Activated T-cell treated with anti-CD3 and anti-CD28 coated beads, Interleukin-2, amount 50 U/mL, for 48 hours (primary cell): ENCODE measurements around the gene DLX4.

Experiments used
- DNase-seq, 2 experiments: peaks; one replicate each; pipeline ENCODE4 v3.0.0-alpha.2; 2020

The DLX4 gene

GRCh38 chr17:49969795-49970389 lies 902 bp downstream of the DLX4 start:
- DNase-seq: no peak

- DNase-seq: no peak
Measured at GRCh38 chr17:49970498-49970897, 1.5 kb downstream of the DLX4 start.

DNA sequence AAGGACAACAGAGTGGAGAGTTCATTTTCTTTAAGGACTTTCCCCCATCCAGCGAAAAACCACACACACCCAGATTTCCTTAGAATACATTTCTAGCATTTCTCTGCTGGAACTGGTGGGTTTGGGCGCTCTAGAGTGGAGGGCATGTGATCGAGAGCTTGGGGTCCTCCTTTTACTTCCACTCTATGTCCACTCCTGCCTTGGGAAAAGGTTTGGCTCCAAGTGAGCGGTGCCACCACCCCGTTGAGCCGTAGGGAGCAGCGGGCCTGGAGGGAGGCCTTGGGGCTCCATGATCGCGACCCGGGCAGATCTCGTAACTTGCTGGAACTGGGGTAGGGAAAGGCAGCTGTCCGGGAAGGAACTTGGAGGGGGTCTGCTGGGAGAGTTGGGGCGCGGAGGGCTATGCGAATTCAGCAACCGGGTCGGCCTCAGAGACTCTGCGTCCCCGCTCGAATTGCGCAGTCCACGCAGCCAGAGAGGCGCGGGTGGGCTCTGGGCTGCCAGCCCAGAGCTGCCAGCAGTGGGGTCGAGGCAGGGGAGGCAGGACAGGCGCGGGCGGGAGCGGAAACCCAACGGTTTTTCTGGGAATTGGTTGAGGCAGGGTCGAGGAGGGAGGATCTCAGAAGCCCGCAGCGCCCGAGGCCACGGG lies 2.3 kb downstream of the DLX4 start:
- DNase-seq: no peak

DNA sequence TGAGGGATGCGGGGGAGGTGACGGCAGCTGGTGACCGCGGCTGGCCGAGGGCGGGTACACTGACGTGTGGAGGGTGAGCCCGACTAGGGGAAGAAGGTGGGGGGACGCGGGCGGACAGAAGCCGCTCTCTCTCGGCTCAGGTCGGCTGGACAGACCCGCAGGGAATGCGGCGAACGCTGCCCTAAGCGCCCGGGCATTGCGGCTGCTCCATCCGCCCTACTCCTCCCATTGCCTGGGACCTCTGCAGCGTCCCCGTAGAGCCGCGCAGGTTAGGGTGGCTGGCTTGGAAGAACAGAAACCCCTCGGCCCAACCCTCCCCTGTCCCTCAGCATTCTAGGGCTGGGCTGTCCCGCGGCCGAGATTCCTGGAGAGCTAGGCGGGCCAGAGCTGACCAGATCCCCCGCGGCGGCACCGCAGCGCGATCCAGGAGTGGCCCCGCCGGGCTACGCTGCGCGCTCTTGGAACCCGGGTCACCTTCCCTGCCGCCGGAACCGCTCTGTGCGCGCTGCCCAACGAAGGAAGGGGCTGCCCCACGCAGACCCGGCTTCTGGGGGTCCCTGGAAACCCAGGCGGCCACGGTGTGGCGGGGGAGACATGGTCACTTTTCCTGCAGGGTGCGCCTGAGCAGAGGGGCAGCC lies 3.0 kb downstream of the DLX4 start:
- no peak for DNase-seq

DNA sequence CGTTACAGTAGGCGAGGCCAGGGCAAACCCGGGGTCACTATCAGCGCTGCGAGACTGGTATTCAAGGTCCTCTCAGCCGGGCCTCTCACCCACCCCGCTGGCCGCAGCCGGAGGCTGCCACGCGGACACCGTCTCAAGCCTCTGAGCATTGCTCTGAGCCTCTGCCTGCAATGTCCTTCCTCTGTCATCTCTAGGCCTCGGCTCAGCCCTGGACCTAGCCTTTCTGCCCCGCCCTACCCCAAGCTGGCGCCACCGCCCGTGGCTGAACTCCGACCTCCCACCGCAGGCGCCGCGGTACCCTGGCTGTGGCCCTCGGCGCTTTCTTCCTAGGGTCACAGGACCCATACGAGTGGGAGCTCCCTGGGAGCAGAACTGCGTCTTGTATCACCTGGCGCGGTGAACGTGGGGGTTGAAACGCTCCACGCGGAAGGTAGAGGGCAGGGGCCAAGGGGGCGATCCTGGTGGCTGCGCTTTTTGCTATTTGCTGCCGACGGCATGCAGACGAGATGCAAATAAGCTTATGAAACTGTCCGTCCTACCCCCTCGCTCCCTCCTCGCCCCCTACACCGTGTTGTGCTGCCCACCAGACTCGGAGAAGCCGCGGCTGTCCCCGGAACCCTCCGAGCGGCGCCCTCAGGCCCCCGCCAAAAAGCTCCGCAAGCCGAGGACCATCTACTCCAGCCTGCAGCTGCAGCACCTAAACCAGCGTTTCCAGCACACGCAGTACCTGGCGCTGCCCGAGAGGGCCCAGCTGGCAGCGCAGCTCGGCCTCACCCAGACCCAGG lies 3.7 kb downstream of the DLX4 start:
- no peak for DNase-seq

GRCh38 chr17:49973271-49973615 lies 4.3 kb downstream of the DLX4 start:
- DNase-seq: no peak

- DNase-seq: no peak
Measured at GRCh38 chr17:49975531-49975930, 6.5 kb downstream of the DLX4 start.

DNA sequence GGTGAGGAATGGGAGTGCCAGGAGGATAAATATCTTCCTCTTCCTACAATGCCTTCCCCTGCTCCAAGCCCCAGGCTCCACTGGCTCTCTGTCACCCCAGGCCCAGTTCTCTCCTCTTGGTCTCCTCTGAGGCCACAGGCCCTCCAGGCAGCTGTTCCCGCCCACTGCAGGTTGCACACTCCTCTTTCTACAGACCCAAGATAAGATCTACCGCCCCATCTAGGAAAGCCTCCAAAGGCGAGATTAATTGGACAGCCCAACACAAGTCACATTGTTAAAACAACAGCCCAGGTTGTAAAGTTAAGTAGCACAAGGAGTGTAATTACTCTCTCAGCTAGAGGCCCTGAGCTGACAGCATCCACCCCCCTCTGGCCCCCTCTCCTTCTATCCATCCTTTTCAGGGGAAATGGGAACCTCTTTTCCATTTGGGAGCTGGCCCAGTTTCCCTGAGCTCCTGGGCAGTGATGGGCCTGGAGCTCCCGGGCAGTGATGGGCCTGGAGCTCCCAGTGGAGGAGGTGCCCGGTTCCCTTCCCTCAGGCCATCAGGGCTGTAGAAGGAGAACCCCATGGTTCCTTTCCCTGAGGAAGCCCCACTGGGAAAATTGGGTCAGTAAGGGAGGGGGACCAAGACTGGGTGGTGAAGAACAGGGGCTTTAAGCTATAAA lies 7.3 kb downstream of the DLX4 start:
- DNase-seq: no peak

DNA sequence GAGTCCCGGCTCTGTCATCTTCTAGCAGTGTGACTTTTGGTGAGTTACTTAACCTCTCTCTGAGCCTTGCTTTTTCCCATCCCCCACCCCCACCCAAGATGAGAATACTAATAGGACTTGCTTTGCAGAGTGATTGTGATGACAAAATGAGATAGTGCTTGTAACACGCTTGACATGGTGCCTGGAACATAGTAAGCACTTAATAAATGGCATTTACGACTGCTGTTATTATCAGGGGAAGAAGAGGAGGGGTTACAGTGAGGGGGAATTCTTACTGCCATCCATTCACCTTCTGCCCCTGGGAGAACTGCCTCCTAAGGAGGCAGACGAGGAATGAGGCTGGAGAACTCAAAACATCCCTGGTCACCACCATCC lies 7.8 kb downstream of the DLX4 start:
- DNase-seq: no peak

- no peak for DNase-seq
Measured at GRCh38 chr17:49977463-49978389, 8.7 kb downstream of the DLX4 start.

DNA sequence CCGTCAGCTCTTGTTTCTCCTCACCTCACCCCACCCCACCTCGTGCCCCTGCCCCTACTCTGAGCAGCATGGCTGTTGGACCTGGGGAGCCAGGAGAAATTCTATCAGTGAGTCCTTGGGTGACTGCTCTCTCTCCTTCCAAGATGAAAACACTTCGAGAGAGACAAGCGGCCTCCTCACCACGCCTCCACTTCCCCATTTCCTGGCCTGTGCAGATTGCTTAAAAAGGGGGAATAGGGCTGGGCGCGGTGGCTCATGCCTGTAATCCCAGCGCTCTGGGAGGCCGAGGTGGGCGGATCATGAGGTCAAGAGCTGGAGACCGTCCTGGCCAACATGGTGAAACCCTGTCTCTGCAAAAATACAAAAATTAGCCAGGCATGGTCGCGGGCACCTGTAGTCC lies 9.5 kb downstream of the DLX4 start:
- DNase-seq: no peak

DNA sequence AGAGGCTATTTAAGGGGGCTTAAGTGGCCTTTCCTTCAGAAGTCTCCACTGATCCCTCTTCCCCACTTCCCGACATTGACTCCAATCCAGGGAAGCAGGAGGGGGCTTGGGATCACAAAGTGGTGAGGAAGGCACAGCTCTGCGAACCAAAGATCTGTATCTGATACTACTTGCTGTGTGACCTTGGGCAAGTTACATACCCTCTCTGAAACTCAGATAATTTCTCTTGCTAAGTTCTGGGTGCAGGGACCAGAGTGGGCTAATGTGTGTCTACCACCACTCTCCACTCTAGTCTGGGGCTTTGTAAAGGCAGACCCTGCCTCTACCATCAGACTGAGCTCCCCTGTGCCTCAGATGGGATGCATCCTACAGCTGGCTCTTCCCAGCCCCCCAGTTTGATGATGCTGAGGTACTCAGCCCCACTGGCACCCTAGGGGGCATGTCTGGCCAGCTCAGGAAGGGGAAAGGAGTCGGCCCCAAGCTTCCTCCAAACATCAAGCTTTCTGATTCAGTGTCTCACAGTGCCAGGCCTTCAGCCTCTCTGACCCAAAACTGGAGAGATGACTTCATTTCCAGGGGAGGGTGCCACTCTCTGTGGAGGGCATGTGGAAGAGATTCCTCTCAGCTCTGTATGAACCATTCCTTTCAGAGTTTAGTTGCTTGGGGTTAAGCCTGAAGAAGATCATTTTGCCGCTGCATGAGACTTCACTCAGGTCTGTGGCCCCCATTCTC lies 10.9 kb downstream of the DLX4 start:
- DNase-seq: no peak

- no peak for DNase-seq
Measured at GRCh38 chr17:49980703-49981197, 11.8 kb downstream of the DLX4 start.

DNA sequence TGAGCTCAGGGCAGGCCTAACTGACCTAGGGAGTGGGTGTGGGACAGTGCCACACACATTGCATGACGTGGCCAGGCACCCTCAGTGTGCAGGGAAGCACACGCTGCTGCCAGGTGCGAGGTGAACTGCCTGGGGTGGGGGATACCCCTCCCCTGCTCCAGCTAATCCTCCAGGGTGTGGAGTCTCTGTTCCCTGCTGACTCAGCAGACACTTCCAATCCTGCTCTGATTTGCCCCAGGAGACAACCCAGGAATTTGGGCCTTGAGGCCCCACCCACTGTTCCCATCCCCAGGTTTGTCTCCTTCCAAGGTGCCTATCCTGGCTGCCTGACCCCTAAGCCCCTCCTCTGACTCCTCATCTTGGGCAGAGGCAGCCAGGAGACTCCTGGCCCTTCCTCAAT lies 15.3 kb downstream of the DLX4 start:
- DNase-seq: no peak

DNA sequence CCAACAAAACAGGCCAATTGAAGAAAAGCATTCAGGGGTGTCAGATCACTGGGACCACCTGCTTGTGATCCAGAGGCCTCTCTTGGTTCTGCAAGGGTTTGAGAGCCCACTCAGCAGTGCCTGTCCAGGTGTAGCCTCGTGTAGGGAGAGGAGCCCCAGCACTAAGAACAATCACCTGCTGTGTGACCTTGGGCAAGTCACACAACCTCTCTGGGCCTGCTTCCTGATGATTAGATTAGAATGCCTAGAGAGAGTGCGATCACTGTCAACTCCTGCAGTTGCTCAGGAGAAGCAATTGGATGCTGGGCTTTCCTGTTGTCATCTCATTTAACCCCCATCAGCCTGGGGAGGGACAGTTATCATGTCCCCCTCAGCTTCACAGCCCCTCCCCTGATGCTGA lies 15.8 kb downstream of the DLX4 start:
- DNase-seq: no peak

GRCh38 chr17:49985310-49985990 lies 16.5 kb downstream of the DLX4 start:
- DNase-seq: no peak

DNA sequence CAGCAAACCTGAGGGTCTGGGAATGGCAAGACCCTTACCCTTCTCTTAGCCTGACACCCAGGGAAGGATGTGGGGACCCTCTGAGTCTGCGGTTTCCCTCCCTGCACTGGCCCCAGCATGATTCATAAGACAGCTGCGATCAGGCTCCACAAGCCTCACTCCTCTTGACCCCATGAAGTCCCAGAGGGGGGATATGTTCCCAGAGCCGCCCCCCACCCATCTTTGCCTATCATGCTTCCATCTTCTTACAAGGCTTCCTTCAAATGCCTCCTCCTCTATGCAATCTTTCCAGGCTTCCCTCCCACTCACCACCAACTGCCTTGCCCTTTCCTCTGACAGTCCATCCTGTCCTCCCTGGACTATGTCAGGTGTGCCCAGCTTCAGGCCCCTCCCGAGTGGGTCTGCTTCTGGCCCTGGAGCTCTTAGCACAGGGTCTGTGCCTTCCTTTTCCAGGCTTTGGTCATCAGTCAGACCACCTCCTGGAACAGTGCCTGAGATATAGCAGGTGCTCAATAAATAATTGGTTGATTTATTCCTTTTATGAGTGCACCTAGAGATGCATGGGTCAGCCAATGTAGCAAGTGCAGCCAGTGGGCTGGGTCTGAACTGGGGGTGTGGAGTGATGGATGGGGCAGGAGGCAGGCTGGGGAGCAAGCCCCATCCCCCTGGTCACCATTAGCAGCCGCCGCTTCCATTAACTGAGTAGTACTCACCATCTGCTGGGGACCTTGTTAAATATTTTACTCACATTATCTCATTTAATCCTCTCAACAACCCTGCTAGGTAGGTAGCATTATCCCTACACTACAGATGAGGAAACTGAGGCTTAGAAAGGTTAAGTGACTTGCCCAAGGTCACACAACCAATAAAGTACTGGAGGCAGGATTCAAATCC lies 17.7 kb downstream of the DLX4 start:
- no peak for DNase-seq

GRCh38 chr17:49987290-49987585 lies 18.2 kb downstream of the DLX4 start:
- DNase-seq: peak in 1 of 2 experiments; percentile 4

DNA sequence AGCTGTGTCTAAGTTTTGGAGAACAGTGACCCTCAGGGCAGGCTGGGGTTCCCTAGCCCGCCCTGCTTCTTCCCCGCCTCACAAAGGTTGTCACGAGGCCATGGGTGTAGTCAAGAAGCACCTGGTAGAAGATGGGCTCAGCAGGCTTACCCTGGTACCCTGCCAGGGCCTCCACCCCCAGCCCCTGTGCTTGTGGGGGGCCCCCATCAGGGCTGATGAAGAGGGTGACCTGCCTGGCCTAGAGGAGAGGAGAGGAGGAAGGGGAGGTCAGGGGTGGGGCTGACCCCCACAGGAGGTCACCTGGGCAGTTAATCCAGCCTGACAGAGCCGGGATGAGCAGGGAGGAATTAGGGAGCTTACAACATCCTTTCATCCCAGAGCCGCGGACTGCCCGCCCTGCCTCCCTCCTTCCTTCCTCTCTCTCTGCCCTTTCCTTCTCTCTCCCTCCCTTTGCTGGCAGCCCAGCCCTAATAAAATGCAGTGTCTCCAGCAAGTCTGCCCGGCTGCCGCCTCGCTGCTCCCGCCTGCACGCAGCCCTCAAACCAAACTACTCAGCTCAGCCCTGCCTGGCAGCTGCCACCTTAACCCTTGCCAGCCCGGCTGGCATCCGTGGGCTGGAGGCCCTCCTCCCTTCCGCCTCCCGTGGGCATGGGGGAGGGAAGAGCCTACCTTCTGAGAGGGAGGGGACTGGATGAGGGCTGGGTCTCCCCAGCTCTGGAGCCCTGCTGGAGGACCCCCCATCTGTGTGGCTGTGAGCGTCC lies 18.9 kb downstream of the DLX4 start:
- DNase-seq: peak in 1 of 2 experiments; percentile 16
